Right ventricle myocardium inferior (tissue), 1 donor: Measurements from ENCODE around the gene ERCC6. TPM values are rescaled to one million over a fixed set of nuclear protein-coding genes. Genes with fewer than 3 reads are reported as not detected.

Experiments used
- ATAC-seq: fragments of 200-7000 bp; cut with Tn5 transposase; one replicate; pipeline ENCODE4 v1.9.1; 2020; ENCODE audit warnings: mild to moderate bottlenecking, moderate library complexity
- DNase-seq: peaks from one replicate; pipeline ENCODE4 v3.0.0; 2021; ENCODE audit errors: missing footprints
- intact Hi-C: fragments of 100-400 bp; cut with DNase I; formaldehyde crosslinking; loops from one replicate; pipeline ENCODE4 v1.11.0; 2022
- total RNA-seq: library from RNA; stranded (reverse); fragmentation: NEBNext Ultra II Directional; extraction: Animal tissue kit (Norgen Biotek cat#: 25700); gene quantifications from one replicate; pipeline ENCODE4 v1.2.1, GENCODE V29; 2021
- donor health status: DM: no; HTN: yes; CAD: no; lungs with severe emphysema.

The ERCC6 gene
- total RNA-seq, 1 donor from 2014 or later = 25.0 TPM

DNA sequence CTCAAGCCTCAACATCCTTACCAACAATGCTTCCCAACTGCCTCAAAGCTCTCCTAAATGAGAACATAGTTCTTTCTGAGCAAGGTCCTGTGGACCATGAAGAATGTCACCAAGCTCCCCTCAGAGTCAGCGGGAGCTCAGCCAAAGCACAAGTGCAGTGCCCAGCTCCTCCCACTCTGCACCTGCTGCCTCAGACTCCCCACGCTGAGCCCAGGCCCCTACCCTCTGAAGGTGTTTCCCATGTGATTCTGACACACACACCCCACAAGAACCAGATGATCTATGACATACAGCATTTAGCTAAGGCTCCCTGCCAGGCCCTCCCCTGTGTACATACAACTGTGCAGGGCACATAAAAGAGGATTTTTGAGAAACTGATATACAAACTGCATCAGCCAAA, 19.2 kb downstream of the ERCC6 start:
- intact Hi-C loops = loop anchor here (1.0 to 10.0 kb wide), 5 partner anchors 112 to 862 kb away; partner anchors contain the start of gene C10orf71
- ATAC-seq (no peak), DNase-seq (no peak)

DNA sequence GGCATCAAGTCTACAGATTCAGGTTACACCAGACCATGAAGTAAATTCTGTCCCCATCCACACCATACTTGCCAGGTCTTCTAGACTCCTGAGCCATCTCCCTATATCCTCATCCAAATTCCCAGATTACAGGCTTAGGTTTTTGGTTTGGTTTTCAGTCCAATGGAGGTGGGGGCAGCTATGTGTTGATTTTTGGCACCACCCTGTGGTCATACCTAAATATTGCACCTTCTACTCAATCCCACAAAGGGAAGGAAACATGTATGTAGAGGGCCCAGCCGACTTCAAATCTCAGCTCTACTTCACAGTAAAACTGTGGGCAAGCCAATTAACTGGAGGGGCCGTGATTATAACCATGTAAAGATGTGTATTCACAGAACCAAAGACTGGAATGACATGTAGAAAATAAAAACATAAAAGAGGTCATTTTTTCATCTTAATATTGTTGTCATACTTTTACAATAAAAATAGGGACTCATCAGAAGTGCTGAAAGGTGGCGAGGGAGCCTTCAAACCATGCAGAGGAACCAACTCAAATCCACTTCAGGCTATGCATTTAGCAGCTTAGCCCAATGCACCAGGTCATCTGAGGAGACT, 19.8 kb downstream of the ERCC6 start:
- DNase-seq (no peak), ATAC-seq (peak; percentile 58)
- intact Hi-C loops = loop anchor here (1.0 to 10.0 kb wide), 5 partner anchors 112 to 862 kb away; partner anchors contain the start of gene C10orf71

GRCh38 chr10:49518566-49518965, 20.4 kb downstream of the ERCC6 start:
- no peak for ATAC-seq

DNA sequence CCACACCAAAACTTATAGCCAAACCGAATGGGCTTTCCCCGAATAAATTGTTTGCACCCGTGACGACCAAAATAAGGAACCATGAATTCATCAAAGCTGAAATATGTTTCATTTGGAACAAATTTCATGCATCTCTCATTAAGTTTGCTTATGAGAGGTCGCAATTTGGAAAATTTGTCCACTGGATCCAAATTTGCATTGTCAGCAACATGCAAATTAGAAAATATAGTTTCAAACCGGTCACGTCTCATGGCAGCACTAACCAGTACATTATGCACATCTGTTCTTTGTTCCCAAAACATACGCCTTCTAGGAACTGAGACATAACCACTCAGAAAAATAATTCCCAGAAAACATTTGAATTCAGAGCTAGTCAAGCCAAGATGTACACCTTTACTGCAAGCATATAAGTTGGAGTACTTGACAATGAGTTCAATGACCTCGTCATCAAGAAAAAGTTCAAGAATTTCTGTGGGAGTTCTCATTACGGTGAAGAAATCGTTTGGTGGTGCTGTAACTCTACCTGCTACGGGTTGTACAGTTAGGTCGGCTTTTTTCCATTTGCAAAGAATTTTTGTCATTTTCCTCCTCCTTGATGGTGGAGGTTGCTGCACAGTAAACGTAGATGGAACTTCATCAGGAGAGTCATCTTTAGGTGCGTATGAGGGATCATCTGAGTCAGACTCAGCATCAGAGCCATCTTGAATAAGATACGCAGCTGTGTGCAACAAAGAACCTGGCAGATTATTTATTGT, 22.5 kb downstream of the ERCC6 start:
- intact Hi-C loops = loop anchor here (5.0 to 10.0 kb wide), 4 partner anchors 194 to 859 kb away; partner anchors contain the start of gene C10orf71
- no peak for ATAC-seq

More at GRCh38 chr10:49518566-49518965, 20.4 kb downstream of the ERCC6 start:
- DNase-seq = no peak
- intact Hi-C loops = loop anchor here (5.0 to 10.0 kb wide), 4 partner anchors 196 to 861 kb away; partner anchors contain the start of gene C10orf71

DNA sequence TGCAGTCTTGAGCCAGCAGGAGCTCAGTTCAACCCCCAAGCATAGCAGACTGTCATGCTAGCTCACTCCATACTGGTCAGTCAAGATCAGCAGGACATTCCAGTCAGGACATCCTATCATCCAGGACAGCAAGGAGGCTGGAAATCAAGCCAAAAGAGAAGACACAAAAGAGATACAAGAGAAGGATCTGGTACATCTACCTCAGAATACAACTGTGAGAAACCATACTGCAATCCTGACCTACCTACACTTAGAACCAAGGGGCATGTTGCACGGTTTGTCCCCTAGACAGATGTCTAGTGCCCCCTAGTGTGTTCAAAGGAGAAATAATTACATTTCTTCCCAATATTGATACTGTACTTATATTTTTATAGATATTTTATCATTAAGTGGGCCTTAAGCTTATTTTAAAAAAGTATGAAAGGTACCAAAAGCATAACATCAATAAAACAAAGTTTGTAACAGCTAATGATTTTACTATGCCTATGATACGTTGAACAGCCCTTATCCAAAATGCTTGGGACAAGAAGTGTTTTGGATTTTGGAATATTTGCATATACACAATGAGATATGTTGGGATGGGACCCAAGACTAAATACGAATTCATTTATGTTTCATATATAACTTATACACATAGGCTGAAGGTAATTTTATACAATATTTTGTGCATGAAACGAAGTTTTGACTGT, 26.7 kb downstream of the ERCC6 start:
- ATAC-seq (peak; percentile 44), DNase-seq (no peak)
- intact Hi-C loops = loop anchor here (5.0 to 10.0 kb wide), 3 partner anchors 217 to 530 kb away; partner anchors contain the start of gene C10orf71

More for the DNA sequence above, 22.5 kb downstream of the ERCC6 start:
- DNase-seq = no peak

DNA sequence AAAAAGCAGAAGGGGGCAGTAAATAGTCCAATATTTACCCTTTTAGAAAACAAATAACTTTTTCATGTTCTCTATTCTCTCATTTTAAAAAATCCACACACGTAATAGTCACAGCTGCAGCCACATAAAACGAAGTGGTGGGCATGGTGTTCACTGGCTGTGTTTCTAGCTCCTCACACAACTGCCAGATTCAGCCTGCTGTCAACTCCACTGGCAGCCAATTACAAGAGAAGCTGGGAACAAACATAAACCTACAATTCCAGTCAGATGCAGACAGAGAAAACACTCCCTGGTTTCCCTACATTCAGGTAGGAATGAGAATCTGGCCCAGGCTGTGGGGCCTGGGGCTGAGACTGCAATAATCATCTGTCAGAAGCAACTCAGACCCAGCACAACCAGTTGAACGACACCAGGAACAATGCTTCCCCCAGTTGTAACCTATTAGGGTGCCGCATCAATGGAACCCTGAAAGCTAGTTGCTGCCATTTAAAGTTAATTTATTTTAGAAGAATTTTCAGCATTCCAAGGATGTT, 29.1 kb downstream of the ERCC6 start:
- DNase-seq (no peak), ATAC-seq (no peak)
- intact Hi-C loops = loop anchor here (5.0 to 10.0 kb wide), 3 partner anchors 215 to 528 kb away; partner anchors contain the start of gene C10orf71

GRCh38 chr10:49508654-49509053, 30.3 kb downstream of the ERCC6 start:
- intact Hi-C loops = no loop called here
- ATAC-seq (no peak), DNase-seq (no peak)

GRCh38 chr10:49508249-49508648, 30.7 kb downstream of the ERCC6 start:
- no peak for DNase-seq
- intact Hi-C loops = no loop called here
- no peak for ATAC-seq

DNA sequence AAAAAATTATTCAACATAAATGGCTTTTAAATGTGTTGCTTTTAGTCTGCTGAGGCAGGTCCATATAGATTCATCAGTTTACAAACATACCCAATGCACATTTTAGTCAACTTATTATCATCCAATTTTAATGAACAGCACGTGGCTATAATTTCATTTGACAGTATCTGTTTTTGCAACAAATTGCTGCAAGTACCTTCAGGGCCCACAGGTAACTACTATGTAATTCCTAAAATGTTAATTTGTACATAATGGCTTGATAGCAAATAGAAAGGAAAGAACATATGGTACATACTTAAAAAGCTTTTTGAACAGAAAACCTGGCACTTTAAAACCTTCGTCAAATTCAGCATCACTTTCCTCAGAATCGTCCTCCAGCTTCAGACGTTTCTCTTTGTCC, 33.3 kb downstream of the ERCC6 start:
- intact Hi-C loops = no loop called here
- ATAC-seq (no peak), DNase-seq (no peak)

GRCh38 chr10:49505076-49505475, 33.8 kb downstream of the ERCC6 start:
- no peak for ATAC-seq
- no peak for DNase-seq
- intact Hi-C loops = no loop called here

- no peak for ATAC-seq
- intact Hi-C loops = no loop called here
- no peak for DNase-seq
These were observed 34.4 kb downstream of the ERCC6 start for GRCh38 chr10:49504528-49504927.

- DNase-seq (no peak), ATAC-seq (peak; percentile 23)
- intact Hi-C loops = no loop called here
These were observed 36.6 kb downstream of the ERCC6 start for GRCh38 chr10:49502358-49502757.

GRCh38 chr10:49500412-49500811, 38.5 kb downstream of the ERCC6 start:
- intact Hi-C loops = no loop called here
- no peak for ATAC-seq
- DNase-seq = no peak

- ATAC-seq (no peak), DNase-seq (no peak)
- intact Hi-C loops = no loop called here
These were observed 39.5 kb downstream of the ERCC6 start for GRCh38 chr10:49499305-49499851.

DNA sequence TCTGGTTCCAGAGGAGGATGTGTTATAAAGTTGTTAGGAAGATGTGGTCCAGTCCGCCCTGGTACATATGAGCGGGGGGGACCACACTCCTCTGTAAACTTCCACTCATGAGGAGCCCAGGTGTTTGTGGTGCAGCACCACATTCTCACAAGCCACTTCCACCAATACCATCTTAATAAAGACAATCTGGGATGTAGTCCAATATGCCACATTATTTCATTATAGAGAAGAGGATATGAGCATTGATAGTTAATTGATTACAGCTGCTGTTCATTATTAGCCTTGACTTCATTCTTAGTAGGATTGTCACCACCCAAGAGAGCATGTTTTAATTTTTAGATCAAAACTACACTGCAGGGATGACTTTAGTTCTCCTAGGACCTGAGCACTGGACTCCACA, 40.5 kb downstream of the ERCC6 start:
- no peak for ATAC-seq
- DNase-seq = no peak
- intact Hi-C loops = no loop called here

DNA sequence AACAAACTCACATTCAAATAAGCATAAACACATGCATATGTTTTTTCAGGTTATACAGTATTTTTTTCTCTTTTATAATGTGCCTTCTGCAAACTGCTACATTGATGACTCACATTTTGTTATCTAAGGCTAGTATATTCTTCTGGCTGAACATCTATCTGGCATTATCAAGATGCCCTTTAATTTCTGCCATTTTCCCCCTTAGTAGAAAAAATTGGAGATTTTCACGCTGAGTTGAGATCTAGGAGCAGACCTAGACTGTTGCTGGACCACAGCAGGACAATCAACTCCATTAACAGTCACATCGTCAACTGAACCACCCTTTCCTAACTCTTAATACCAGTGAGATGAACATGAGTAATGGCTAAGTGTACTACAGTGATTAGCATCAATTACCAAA, 41.6 kb downstream of the ERCC6 start:
- ATAC-seq (no peak), DNase-seq (no peak)
- intact Hi-C loops = no loop called here

DNA sequence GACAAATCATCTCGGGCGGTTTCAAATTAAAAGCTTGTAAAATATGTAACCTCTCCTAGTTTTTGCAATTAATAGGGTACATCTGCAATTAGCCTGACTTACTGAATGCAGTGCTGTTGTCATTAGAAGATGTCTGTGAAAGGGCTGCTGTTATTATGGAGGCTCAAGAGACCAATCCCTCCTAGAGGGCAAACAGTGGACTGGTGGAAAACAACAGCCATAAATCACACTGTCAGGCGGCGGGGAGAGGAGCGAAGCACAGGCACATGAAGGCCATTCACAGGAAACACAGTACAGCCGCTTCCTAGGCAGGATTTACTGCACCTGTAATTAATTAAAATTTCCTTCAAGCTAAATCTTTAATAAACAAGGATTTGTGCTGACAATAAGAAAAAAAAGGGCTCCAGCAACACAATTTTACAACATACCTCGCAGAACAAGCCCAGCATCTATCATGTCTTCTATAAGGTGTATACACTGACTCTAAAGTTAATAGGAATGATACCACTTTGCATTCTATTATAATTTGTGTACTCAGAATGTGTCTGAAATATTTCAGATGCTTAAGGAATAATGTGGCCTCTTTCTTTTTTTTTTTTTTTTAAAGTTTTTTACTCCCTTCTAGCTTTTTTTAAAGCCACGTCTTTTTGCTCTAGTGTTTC, 50.7 kb downstream of the ERCC6 start:
- no peak for ATAC-seq
- no peak for DNase-seq
- intact Hi-C loops = no loop called here

GRCh38 chr10:49486738-49487137, 52.2 kb downstream of the ERCC6 start:
- no peak for ATAC-seq
- DNase-seq = no peak
- intact Hi-C loops = no loop called here
